ENCODE results near the gene RNF34.

The RNF34 gene

DNA sequence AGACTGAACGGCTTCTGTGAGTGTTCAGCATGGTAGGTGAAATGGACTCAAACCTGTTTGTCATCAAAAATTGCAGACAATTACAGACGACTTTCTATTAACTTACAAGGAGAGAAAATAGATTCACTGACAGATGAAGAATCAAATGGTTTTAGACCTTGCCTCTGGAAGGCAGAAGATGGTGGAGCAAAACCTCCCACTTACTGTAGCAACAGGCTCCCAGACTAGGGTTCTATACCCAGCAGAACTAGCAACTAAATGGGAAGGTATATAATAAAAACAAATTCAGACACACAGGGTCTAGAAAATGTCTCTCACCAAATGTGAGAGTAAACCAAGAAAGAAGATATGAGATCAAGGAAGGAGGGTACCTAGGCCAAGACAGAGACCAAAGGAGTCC, 36.8 kb downstream of the RNF34 start:
- ATAC-seq = no peak
- TF ChIP-seq SNAI2 (CRISPR knock-in tag; IDR thresholded peaks at IDR 0.05) (no peak), TOX (CRISPR knock-in tag; IDR thresholded peaks at IDR 0.05; ENCODE audit: borderline replicate concordance) (no peak), ISL1 (CRISPR knock-in tag; IDR thresholded peaks at IDR 0.05) (no peak), ARNTL (CRISPR knock-in tag; IDR thresholded peaks at IDR 0.05; ENCODE audit: borderline replicate concordance, low read depth) (no peak), CSDC2 (CRISPR knock-in tag; IDR thresholded peaks at IDR 0.05) (no peak), ZNF70 (CRISPR knock-in tag; IDR thresholded peaks at IDR 0.05) (no peak)
- TF ChIP-seq, protein P1, sequence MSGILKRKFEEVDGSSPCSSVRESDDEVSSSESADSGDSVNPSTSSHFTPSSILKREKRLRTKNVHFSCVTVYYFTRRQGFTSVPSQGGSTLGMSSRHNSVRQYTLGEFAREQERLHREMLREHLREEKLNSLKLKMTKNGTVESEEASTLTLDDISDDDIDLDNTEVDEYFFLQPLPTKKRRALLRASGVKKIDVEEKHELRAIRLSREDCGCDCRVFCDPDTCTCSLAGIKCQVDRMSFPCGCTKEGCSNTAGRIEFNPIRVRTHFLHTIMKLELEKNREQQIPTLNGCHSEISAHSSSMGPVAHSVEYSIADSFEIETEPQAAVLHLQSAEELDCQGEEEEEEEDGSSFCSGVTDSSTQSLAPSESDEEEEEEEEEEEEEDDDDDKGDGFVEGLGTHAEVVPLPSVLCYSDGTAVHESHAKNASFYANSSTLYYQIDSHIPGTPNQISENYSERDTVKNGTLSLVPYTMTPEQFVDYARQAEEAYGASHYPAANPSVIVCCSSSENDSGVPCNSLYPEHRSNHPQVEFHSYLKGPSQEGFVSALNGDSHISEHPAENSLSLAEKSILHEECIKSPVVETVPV (CRISPR knock-in tag; IDR thresholded peaks at IDR 0.05) = no peak

- TF ChIP-seq ISL1 (CRISPR knock-in tag; IDR thresholded peaks at IDR 0.05) (no peak), TOX (CRISPR knock-in tag; IDR thresholded peaks at IDR 0.05; ENCODE audit: borderline replicate concordance) (no peak), SNAI2 (CRISPR knock-in tag; IDR thresholded peaks at IDR 0.05) (no peak), GLIS3 (CRISPR knock-in tag; IDR thresholded peaks at IDR 0.05) (no peak), ARNTL (CRISPR knock-in tag; IDR thresholded peaks at IDR 0.05; ENCODE audit: borderline replicate concordance, low read depth) (no peak), OSR1 (CRISPR knock-in tag; IDR thresholded peaks at IDR 0.05) (no peak), ZNF70 (CRISPR knock-in tag; IDR thresholded peaks at IDR 0.05) (no peak), ZNF565 (CRISPR knock-in tag; conservative IDR thresholded peaks at IDR 0.05; ENCODE audit: low read depth) (no peak)
- no peak for ATAC-seq
These were observed 39.0 kb downstream of the RNF34 start for GRCh38 chr12:121438905-121439304.

DNA sequence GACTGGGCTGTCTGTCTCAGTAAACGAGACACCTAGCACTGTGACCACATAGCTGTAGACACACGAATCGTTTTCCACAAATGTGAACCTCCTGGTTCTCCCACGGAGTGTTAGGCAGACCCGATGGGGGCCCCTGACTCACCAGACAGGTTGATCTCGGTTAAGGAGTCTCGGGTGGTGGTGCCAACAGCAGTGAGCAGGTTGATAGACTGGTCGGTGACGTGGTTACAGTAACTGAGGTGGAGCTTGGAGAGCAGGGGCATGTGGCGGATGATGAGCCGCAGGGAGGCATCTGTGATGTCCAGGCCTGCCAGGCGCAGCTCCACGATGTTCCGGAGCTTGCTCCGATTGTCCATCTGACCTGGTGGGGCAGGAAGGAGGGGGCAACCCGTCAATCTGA, 39.8 kb downstream of the RNF34 start:
- TF ChIP-seq PATZ1 (CRISPR knock-in tag; IDR thresholded peaks at IDR 0.05; ENCODE audit: borderline replicate concordance) (no peak), PPARA (CRISPR knock-in tag; IDR thresholded peaks at IDR 0.05; ENCODE audit: borderline replicate concordance) (no peak), ISL1 (CRISPR knock-in tag; IDR thresholded peaks at IDR 0.05) (no peak), ZFP30 (CRISPR knock-in tag; IDR thresholded peaks at IDR 0.05) (no peak)
- TF ChIP-seq, protein P1 (CRISPR knock-in tag; IDR thresholded peaks at IDR 0.05) = no peak
- no peak for ATAC-seq

- ATAC-seq = no peak
- no peak for TF ChIP-seq POU6F1 (CRISPR knock-in tag; IDR thresholded peaks at IDR 0.05; ENCODE audit: borderline replicate concordance, low read depth)
- TF ChIP-seq PATZ1 (CRISPR knock-in tag; IDR thresholded peaks at IDR 0.05; ENCODE audit: borderline replicate concordance) = no peak
- TF ChIP-seq, protein P2, sequence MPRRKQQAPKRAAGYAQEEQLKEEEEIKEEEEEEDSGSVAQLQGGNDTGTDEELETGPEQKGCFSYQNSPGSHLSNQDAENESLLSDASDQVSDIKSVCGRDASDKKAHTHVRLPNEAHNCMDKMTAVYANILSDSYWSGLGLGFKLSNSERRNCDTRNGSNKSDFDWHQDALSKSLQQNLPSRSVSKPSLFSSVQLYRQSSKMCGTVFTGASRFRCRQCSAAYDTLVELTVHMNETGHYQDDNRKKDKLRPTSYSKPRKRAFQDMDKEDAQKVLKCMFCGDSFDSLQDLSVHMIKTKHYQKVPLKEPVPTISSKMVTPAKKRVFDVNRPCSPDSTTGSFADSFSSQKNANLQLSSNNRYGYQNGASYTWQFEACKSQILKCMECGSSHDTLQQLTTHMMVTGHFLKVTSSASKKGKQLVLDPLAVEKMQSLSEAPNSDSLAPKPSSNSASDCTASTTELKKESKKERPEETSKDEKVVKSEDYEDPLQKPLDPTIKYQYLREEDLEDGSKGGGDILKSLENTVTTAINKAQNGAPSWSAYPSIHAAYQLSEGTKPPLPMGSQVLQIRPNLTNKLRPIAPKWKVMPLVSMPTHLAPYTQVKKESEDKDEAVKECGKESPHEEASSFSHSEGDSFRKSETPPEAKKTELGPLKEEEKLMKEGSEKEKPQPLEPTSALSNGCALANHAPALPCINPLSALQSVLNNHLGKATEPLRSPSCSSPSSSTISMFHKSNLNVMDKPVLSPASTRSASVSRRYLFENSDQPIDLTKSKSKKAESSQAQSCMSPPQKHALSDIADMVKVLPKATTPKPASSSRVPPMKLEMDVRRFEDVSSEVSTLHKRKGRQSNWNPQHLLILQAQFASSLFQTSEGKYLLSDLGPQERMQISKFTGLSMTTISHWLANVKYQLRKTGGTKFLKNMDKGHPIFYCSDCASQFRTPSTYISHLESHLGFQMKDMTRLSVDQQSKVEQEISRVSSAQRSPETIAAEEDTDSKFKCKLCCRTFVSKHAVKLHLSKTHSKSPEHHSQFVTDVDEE (CRISPR knock-in tag; IDR thresholded peaks at IDR 0.05) = no peak
- no peak for TF ChIP-seq ARNTL (CRISPR knock-in tag; IDR thresholded peaks at IDR 0.05; ENCODE audit: borderline replicate concordance, low read depth)
- TF ChIP-seq ISL1 (CRISPR knock-in tag; IDR thresholded peaks at IDR 0.05) = no peak
- no peak for TF ChIP-seq RARB (CRISPR knock-in tag; IDR thresholded peaks at IDR 0.05)
- no peak for TF ChIP-seq TCF4 (CRISPR knock-in tag; IDR thresholded peaks at IDR 0.05; ENCODE audit: borderline replicate concordance)
- no peak for TF ChIP-seq ZFP3 (CRISPR knock-in tag; IDR thresholded peaks at IDR 0.05)
- TF ChIP-seq ZNF8 (CRISPR knock-in tag; IDR thresholded peaks at IDR 0.05) = no peak
- no peak for TF ChIP-seq GLIS3 (CRISPR knock-in tag; IDR thresholded peaks at IDR 0.05)
- TF ChIP-seq PPARA (CRISPR knock-in tag; IDR thresholded peaks at IDR 0.05; ENCODE audit: borderline replicate concordance) = no peak
- TF ChIP-seq TOX (CRISPR knock-in tag; IDR thresholded peaks at IDR 0.05; ENCODE audit: borderline replicate concordance) = no peak
- no peak for TF ChIP-seq ESRRG (CRISPR knock-in tag; IDR thresholded peaks at IDR 0.05)
- no peak for TF ChIP-seq CREB5 (CRISPR knock-in tag; IDR thresholded peaks at IDR 0.05; ENCODE audit: low read depth)
- TF ChIP-seq, protein P1 (CRISPR knock-in tag; IDR thresholded peaks at IDR 0.05) = no peak
These were observed 40.9 kb downstream of the RNF34 start for GRCh38 chr12:121440768-121441167.

All from SK-N-SH treated with all-trans-retinoic acid at 6 μM for 48 hours (cell line).